GM21381 (cell line): ENCODE results near the gene CCDC9.
A peak's percentile ranks its signal among the peaks of the same experiment; 100 is the strongest.
"Not testable (repeated sequence)": the region's sequence is repeated elsewhere in the genome, so short reads cannot be mapped to it uniquely, and the experiment has no call there.

Experiments used
- ATAC-seq: cut with Tn5 transposase; IDR thresholded peaks from one replicate; pipeline ENCODE4 v1.9.1; 2021; ENCODE audit warnings: mild to moderate bottlenecking, moderate library complexity; ENCODE audit not compliant: unreplicated experiment

The CCDC9 gene

DNA sequence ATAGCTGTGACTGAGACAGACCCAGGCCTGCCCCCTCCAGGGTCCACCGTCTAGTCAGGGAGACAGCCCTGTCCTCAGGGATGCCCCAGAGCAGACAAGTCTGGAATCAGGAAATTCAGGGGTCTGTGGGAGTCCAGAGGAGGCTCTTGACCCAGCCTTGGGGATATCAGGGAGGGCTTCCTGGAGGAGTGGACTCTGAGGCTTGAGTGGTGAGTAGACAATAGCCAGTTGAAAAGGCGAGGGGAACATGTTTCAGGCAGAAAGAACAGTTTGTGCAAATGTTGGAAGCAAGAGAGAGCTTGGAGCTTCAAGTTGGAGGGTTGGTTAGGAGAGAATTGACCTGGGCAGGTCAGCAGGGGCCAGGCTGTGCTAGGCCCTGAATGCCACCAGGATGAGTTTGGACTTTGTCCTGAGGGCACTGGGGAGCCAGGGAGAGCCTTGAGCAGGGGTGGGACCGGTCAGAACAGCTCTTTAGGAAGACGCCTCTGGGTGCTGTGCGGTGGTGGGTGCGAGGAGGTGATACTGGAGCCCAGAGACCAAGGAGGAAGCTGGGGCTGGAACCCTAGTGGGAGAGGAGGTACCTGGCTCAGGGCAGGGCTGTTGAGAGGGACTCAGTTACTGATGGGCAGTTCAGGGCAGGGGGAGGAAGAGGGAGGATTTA is 2.7 kb downstream of the CCDC9 start:
- no peak for ATAC-seq

DNA sequence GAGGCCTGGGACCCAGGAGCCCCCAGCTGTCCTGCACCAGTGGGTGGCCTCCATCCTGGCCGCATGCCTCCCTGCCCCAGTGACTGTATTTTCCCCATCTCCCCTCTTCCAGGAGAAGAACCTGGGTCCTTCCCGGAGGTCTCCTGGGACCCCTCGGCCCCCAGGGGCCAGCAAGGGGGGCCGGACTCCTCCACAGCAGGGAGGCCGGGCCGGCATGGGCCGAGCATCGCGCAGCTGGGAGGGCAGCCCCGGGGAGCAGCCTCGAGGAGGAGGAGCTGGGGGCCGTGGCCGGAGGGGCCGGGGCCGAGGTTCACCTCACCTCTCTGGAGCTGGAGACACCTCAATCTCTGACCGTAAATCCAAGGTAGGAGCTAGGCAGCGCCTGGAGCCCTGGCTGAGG is 4.2 kb downstream of the CCDC9 start:
- no peak for ATAC-seq

- peak; percentile 62 for ATAC-seq
These were observed 5.8 kb downstream of the CCDC9 start for GRCh38 chr19:47261946-47262793.

- ATAC-seq, result no peak
These were observed 8.3 kb downstream of the CCDC9 start for GRCh38 chr19:47264629-47265028.

DNA sequence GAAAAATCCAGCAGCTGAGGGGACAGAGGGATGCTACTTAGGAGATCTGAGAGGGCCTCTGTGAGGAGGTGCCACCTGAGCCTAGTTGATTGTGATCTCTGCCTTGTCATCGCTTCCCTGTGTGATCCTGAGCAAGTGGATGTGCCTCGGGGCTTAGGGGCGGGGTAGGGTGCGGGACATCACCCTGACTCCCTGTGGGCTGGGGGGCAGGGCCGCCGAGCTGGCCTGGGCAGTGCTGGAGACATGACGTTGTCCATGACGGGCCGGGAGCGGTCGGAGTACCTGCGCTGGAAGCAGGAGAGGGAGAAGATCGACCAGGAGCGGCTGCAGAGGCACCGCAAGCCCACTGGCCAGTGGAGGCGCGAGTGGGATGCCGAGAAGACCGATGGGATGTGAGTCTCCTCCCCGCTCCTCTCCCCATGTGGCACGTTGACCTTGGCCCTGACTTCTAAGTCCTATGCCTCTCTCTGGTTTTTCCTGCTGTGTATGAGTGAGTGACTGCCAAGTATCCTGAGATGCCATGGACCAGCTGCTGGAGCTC is 10.1 kb downstream of the CCDC9 start:
- ATAC-seq, result no peak

DNA sequence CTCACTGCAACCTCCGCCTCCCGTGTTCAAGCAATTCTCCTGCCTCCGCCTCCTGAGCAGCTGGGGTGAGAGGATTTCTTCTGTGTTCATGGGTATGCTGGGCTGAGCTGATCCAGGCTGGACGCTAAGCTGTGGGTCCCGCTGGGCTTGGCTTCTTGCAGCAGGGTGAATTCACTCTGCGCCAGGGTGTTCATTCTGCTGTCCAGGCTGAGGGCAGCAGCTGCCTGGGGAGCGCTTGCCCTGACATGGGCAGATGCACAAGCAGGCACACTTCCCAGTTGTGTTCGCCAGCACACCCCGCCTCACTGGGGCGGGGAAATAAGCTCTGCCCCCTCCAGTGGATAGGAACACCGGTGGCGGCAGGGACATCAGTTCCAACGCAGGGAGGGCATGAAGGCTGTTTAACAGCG is 11.0 kb downstream of the CCDC9 start:
- ATAC-seq, result no peak

- no peak for ATAC-seq
These were observed 11.7 kb downstream of the CCDC9 start for GRCh38 chr19:47268028-47268427.

DNA sequence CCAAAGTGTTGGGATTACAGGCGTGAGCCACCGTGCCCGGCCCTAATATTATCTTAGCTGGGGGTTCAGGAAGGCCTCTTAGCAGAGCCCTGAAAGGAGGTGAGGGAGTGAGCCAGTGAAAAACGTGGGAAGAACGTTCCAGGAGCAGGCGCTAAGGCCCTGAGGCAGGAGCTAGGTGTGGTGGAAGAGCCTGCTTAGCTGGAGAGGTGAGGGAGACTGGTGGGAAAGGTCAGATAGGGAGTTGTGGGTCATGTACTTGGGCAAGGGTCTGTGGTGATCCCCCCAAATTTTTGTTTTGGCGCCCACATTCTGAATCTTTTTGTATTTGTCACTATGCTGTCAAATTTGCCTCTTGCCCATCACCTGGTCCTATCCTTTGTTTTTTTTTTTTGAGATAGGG is 13.3 kb downstream of the CCDC9 start:
- ATAC-seq, result no peak

DNA sequence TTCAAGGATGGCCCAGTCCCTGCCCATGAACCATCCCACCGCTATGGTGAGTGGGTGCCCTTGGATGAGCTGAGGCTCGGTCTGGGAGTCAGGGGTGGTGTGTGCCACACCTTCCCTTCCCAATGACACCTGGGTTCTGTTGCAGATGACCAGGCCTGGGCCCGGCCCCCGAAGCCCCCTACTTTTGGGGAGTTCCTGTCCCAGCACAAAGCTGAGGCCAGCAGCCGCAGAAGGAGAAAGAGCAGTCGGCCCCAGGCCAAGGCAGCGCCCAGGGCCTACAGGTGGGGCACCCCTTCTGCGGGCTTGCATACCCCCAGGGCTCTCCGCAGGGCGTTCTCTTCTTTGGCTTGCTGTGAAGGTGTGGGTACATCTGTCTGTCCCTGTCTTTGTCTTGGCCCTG is 14.1 kb downstream of the CCDC9 start:
- ATAC-seq, result no peak

GRCh38 chr19:47271949-47272348 is 15.6 kb downstream of the CCDC9 start:
- no peak for ATAC-seq

GRCh38 chr19:47272448-47273312 is 16.4 kb downstream of the CCDC9 start:
- ATAC-seq, result no peak

DNA sequence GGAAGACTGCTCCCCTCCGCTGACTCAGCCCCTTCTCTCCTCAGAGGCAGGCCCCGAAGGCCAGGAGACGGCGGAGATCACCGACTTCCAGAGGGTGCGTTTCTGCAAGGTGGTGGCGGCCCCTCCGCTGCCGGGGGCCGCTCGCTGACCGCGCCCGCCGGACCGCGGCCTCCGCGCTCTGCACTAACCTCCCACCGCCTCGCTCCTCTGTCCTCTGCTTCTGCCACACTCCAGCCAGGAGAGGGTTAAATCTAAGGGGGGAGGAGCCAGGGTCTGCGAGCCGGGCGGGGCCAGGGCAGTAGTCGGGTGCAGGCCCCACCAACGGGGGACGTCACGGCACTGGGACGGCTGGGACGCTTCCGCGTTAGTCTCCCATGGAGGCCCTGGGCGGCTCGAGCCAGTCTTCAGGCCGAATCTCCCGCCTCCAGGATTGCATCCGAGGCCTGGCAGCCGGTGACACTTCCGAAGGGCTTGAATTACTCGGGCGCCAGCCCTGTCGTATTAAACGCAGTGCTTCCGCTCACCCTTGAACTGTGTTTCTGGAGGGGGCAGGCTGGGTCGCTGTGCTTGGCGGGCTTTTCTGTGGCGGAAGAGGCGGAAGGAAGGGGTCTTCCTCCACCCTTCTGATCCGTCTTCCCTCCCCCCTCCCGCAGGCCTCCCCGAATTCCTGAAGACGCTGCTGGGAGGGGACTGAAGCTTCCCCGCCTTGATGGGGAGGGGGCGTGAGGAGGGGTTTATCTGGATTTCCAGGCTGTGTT is 17.2 kb downstream of the CCDC9 start:
- ATAC-seq, result peak; percentile 50

- ATAC-seq, result peak; percentile 51
These were observed 18.0 kb downstream of the CCDC9 start, which contains the start of gene INAFM1 for GRCh38 chr19:47274071-47274890. Gene INAFM1, plus strand, starts transcription at chr19:47274885. Its CDS starts 35 bp downstream, at chr19:47274920.

- peak; percentile 21 for ATAC-seq
These were observed 18.8 kb downstream of the CCDC9 start for GRCh38 chr19:47274891-47275761.

DNA sequence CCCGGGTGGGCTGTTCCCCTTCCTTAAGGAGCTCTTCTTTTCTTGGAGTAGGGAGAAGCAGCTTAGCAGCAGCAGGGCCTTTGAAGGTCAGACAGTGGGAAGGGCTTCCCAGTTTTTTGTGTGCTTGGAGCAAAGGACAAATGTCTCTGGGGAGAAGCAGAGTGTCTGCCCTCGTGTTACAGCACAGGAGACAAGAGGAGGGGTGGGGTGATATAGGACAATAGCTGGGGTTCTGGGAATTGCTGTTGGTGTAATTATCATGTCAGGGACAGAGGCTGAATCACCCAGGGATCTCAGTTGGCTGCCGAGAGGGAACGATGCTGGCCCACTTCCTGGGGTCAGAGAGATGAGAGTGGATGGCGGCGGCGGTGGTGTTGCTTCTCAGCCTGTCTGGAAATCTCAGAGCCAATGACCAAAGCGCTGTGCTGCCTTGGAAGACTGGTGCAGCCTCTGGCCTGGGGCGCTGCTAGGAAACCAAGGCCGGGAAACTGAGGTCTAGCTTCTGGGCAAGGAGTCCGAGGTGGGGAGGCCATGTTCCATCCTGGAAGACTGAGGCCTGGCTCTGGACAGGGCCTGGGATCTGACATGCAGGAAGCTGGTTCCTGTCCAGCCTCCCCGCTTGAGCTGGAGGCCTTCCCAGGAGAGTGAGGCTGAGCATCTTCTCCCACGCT is 19.6 kb downstream of the CCDC9 start:
- ATAC-seq, result no peak

DNA sequence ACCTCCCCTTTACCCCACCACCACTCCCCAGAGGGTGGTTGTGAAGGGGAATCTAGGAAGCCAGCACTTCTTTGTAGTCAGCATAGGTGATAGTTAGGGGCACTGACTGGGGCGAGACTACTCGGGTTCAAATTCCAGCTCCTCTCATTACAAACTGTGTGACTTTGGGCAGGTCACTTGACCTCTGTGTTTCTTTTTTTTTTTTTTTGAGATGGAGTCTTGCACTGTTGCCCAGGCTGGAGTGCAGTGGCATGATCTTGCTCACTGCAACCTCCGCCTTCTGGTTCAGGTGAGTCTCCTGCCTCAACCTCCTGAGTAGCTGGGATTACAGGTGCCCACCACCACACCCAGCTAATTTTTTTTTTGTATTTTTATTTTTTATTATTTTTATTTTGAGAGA is 20.2 kb downstream of the CCDC9 start:
- ATAC-seq, result not testable (repeated sequence)

- ATAC-seq, result no peak
These were observed 24.0 kb downstream of the CCDC9 start for GRCh38 chr19:47280183-47280797.
